KOPT-K1 (cell line): Measurements from ENCODE around the gene FGG.

Source experiments
- H3K27ac ChIP-seq: fragments of 200-600 bp; sonication (generic); 2 replicates; pipeline ENCODE4 v1.5.1; 2016; ENCODE audit warnings: antibody characterized with exemption, mild to moderate bottlenecking, low read depth, low read length; ENCODE audit not compliant: poor library complexity, severe bottlenecking
- H3K36me3 ChIP-seq: fragments of 200-600 bp; sonication (generic); 2 replicates; pipeline ENCODE4 v1.5.1; 2017; ENCODE audit warnings: antibody characterized with exemption, mild to moderate bottlenecking, low read length, moderate library complexity; ENCODE audit not compliant: insufficient read depth
- H3K9me3 ChIP-seq: fragments of 200-600 bp; sonication (generic); 2 replicates; pipeline ENCODE4 v1.5.1; 2017; ENCODE audit warnings: antibody characterized with exemption, low read length, mild to moderate bottlenecking; ENCODE audit not compliant: insufficient read depth, poor library complexity, severe bottlenecking

FGG gene

GRCh38 chr4:154559494-154560418, 52.7 kb downstream of the FGG start:
- H3K36me3 ChIP-seq = no peaks in the 10 kb centered on the region
- H3K9me3 ChIP-seq = no peaks in the 10 kb centered on the region
- no peak overlapping the region for H3K27ac ChIP-seq

- Histone ChIP-seq H3K36me3 (no peaks in the 10 kb centered on the region), H3K9me3 (no peaks in the 10 kb centered on the region), H3K27ac (no peak overlapping the region)
Observed at GRCh38 chr4:154559141-154559493, 53.3 kb downstream of the FGG start.
